Measurements from ENCODE around the gene RCBTB1. TPM values are rescaled to one million over a fixed set of nuclear protein-coding genes. Genes with fewer than 3 reads are reported as not detected.

The RCBTB1 gene
- total RNA-seq, 3 donors from 2014 or later (not counting 1 experiment from before 2014, with no cell fraction given) = 19.7 to 28.5 (median 28.4) TPM

- Histone ChIP-seq H3K4me1 (ENCODE audit: control insufficient read depth, insufficient read depth, low read length) (no peaks in the 10 kb centered on the region), H3K9me3 (ENCODE audit: control insufficient read depth, insufficient read depth, low read length) (no peaks in the 10 kb centered on the region), H3K27me3 (ENCODE audit: control insufficient read depth, insufficient read depth, low read length) (no peaks in the 10 kb centered on the region), H3K36me3 (ENCODE audit: control insufficient read depth, insufficient read depth, low read length) (peaks cover 42% of the 10 kb centered on the region), H3K4me3 (ENCODE audit: low read length) (no peak overlapping the region), H3K27ac (ENCODE audit: low read length) (no peak overlapping the region)
- H3K36me3 Mint-ChIP-seq = peaks cover 7% of the 10 kb centered on the region
- H3K9me3 Mint-ChIP-seq = no peaks in the 10 kb centered on the region
- no peak overlapping the region for H3K27ac Mint-ChIP-seq
- H3K4me3 Mint-ChIP-seq = no peak overlapping the region
- H3K27me3 Mint-ChIP-seq (ENCODE audit: low read depth in 2 of 2) = no peaks in the 10 kb centered on the region
- H3K4me1 Mint-ChIP-seq = no peaks in the 10 kb centered on the region
- 86% methylated on average over 13 of the region's 15 CpGs for WGBS (ENCODE audit: insufficient coverage)
- TF ChIP-seq, protein P1, sequence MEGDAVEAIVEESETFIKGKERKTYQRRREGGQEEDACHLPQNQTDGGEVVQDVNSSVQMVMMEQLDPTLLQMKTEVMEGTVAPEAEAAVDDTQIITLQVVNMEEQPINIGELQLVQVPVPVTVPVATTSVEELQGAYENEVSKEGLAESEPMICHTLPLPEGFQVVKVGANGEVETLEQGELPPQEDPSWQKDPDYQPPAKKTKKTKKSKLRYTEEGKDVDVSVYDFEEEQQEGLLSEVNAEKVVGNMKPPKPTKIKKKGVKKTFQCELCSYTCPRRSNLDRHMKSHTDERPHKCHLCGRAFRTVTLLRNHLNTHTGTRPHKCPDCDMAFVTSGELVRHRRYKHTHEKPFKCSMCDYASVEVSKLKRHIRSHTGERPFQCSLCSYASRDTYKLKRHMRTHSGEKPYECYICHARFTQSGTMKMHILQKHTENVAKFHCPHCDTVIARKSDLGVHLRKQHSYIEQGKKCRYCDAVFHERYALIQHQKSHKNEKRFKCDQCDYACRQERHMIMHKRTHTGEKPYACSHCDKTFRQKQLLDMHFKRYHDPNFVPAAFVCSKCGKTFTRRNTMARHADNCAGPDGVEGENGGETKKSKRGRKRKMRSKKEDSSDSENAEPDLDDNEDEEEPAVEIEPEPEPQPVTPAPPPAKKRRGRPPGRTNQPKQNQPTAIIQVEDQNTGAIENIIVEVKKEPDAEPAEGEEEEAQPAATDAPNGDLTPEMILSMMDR (IDR thresholded peaks at IDR 0.05) = no peak
- ATAC-seq (no peak), DNase-seq (no peak)
- intact Hi-C loops (cut with micrococcal nuclease) = no loop called here
These were observed 36.1 kb downstream of the RCBTB1 start for GRCh38 chr13:49549289-49549688.

DNA sequence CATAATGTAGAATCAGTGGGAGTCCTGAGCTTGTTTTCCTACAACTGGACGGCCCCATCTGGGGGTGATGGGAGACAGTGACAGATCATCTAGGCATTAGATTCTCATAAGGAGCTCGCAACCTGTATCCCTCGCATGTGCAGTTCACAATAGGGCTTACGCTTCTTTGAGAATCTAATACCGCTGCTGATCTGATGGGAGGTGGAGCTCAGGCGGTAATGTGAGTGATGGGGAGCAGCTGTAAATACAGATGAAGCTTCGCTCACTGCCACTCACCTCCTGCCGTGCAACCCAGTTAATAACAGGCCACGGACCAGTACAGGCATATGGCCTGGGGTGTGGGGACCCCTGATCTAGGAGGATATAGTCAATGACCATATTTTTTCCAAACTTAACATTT, 38.8 kb downstream of the RCBTB1 start:
- H3K4me1 Mint-ChIP-seq = no peaks in the 10 kb centered on the region
- no peak overlapping the region for H3K27ac ChIP-seq (ENCODE audit: low read length)
- WGBS (ENCODE audit: insufficient coverage) = 97% methylated on average over 9 of the region's 9 CpGs
- DNase-seq (no peak), ATAC-seq (no peak)
- no peaks in the 10 kb centered on the region for H3K4me1 ChIP-seq (ENCODE audit: control insufficient read depth, insufficient read depth, low read length)
- H3K27me3 ChIP-seq (ENCODE audit: control insufficient read depth, insufficient read depth, low read length) = no peaks in the 10 kb centered on the region
- intact Hi-C loops (cut with micrococcal nuclease) = no loop called here
- H3K27ac Mint-ChIP-seq = no peak overlapping the region
- H3K27me3 Mint-ChIP-seq (ENCODE audit: low read depth in 2 of 2) = no peaks in the 10 kb centered on the region
- H3K36me3 Mint-ChIP-seq = peaks cover 7% of the 10 kb centered on the region
- TF ChIP-seq, protein P1 (IDR thresholded peaks at IDR 0.05) = no peak
- no peaks in the 10 kb centered on the region for H3K9me3 Mint-ChIP-seq
- no peak overlapping the region for H3K4me3 Mint-ChIP-seq
- no peak overlapping the region for H3K4me3 ChIP-seq (ENCODE audit: low read length)
- H3K36me3 ChIP-seq (ENCODE audit: control insufficient read depth, insufficient read depth, low read length) = peaks cover 42% of the 10 kb centered on the region
- H3K9me3 ChIP-seq (ENCODE audit: control insufficient read depth, insufficient read depth, low read length) = no peaks in the 10 kb centered on the region

DNA sequence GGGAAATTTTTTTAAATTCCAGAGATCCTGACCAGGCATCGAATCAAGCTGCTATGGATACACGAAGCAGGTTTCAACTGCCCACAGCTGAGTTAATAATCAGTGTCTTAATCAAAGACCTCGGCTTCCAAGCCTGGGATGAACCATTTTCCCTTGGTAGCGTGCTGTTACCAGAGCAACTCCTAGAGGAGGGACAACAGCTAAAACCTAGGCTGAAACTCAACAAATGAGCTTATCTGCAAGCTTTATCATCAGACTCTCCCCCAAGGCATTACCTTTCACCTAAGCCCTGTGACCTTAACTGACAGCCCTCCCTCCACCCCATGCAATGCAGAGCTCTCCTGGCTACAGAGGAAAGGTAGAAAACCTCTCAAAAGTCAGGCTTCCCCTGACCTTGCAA, 39.7 kb downstream of the RCBTB1 start:
- DNase-seq (no peak), ATAC-seq (no peak)
- H3K36me3 ChIP-seq (ENCODE audit: control insufficient read depth, insufficient read depth, low read length) = peaks cover 47% of the 10 kb centered on the region
- no peak overlapping the region for H3K4me3 ChIP-seq (ENCODE audit: low read length)
- intact Hi-C loops (cut with micrococcal nuclease) = no loop called here
- Mint-ChIP-seq H3K4me1 (peaks cover 0 to 1% of the 10 kb centered on the region in 2 donors), H3K36me3 (peaks cover 9% of the 10 kb centered on the region), H3K9me3 (no peaks in the 10 kb centered on the region), H3K4me3 (no peak overlapping the region), H3K27ac (no peak overlapping the region), H3K27me3 (ENCODE audit: low read depth in 2 of 2) (no peaks in the 10 kb centered on the region)
- TF ChIP-seq, protein P1 (IDR thresholded peaks at IDR 0.05) = no peak
- no peak overlapping the region for H3K27ac ChIP-seq (ENCODE audit: low read length)
- 97% methylated on average over 4 of the region's 4 CpGs for WGBS (ENCODE audit: insufficient coverage)
- no peaks in the 10 kb centered on the region for H3K9me3 ChIP-seq (ENCODE audit: control insufficient read depth, insufficient read depth, low read length)
- no peaks in the 10 kb centered on the region for H3K27me3 ChIP-seq (ENCODE audit: control insufficient read depth, insufficient read depth, low read length)
- no peaks in the 10 kb centered on the region for H3K4me1 ChIP-seq (ENCODE audit: control insufficient read depth, insufficient read depth, low read length)

GRCh38 chr13:49543656-49544055, 41.7 kb downstream of the RCBTB1 start:
- H3K9me3 Mint-ChIP-seq = no peaks in the 10 kb centered on the region
- Histone ChIP-seq H3K36me3 (ENCODE audit: control insufficient read depth, insufficient read depth, low read length) (peaks cover 43% of the 10 kb centered on the region), H3K27me3 (ENCODE audit: control insufficient read depth, insufficient read depth, low read length) (no peaks in the 10 kb centered on the region), H3K4me1 (ENCODE audit: control insufficient read depth, insufficient read depth, low read length) (no peaks in the 10 kb centered on the region), H3K9me3 (ENCODE audit: control insufficient read depth, insufficient read depth, low read length) (no peaks in the 10 kb centered on the region), H3K27ac (ENCODE audit: low read length) (no peak overlapping the region), H3K4me3 (ENCODE audit: low read length) (no peak overlapping the region)
- no peak for DNase-seq
- no peak overlapping the region for H3K4me3 Mint-ChIP-seq
- WGBS (ENCODE audit: insufficient coverage) = 96% methylated on average over 3 of the region's 3 CpGs
- no peak for ATAC-seq
- no peak overlapping the region for H3K27ac Mint-ChIP-seq
- peaks cover 0 to 6% of the 10 kb centered on the region in 2 donors for H3K4me1 Mint-ChIP-seq
- H3K27me3 Mint-ChIP-seq (ENCODE audit: low read depth in 2 of 2) = no peaks in the 10 kb centered on the region
- peaks cover 14% of the 10 kb centered on the region for H3K36me3 Mint-ChIP-seq
- intact Hi-C loops (cut with micrococcal nuclease) = no loop called here
- TF ChIP-seq, protein P1 (IDR thresholded peaks at IDR 0.05) = no peak

Measured in natural killer cell (primary cell).